HG03108 (cell line): ENCODE results near the gene BTRC.

Source experiments
- ATAC-seq: cut with Tn5 transposase; IDR thresholded peaks from one replicate; pipeline ENCODE4 v1.9.1; 2021; ENCODE audit warnings: moderate library complexity; ENCODE audit not compliant: unreplicated experiment

The BTRC gene

GRCh38 chr10:101476383-101476782 lies 122.4 kb downstream of the BTRC start:
- no peak for ATAC-seq

DNA sequence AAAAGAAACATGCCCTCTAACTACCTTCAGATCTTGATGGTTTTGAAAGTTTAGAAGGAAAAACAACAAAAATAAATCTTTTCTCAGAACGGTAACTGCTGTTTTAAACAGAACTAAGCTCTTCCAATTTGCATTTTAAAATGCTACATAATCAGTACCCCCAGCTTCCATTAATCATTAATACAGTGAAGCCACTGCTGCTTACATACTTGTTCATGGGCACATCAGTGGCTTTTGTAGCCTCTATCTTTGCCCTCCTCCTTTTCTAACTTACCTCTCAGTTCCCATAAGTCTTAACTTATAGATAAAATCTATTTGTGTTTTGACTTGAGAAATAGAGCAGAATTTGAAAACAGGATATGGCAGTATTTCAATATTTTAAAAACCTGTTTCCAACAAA lies 125.0 kb downstream of the BTRC start:
- ATAC-seq: no peak

DNA sequence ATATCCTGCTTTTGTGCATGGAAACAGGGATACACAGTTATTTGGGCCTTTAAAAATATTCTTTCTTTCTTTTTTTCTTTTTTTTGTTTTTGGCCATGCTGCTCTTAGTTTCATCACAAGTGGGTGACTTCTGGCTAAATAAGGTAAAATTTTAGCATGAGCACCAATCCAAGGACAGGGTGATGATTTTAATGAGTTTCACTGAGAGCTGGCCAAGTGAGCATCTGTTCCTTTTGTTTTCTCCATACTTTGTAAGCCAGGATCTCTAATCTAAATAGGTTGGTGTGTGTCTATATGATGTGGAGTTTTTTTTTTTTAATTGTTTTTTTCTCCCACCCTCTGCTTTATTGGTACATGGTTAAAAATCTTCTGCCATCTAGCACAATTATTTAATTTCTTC lies 127.3 kb downstream of the BTRC start:
- ATAC-seq: no peak

GRCh38 chr10:101482568-101482967 lies 128.6 kb downstream of the BTRC start:
- ATAC-seq: no peak

DNA sequence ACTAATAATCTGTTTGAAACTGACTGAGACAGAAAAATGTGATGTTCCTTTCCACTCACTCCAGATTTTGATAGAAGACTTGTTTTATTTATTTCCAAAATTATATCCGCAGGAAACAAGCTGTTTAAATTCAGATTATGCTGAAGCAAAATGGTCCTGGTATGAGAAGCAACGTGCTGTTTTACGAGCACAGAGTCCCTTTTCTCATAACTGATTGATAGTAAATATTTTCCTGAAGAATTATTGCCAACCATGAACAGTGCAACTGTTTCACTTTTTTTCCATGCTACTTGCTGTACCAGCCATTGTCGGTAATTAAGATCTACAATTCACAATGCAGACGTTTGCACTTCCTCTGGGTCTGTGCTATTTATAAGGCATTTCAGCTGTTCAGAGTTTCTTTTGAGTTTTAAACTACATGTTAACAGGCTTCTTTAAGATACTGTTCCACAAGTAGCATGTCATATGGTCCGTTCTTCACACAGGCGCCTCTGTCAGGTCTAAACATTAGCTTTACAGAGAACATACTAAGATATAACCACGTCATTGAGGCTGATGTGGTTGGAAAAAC lies 130.3 kb downstream of the BTRC start:
- no peak for ATAC-seq

GRCh38 chr10:101485207-101485606 lies 131.2 kb downstream of the BTRC start:
- ATAC-seq: no peak

DNA sequence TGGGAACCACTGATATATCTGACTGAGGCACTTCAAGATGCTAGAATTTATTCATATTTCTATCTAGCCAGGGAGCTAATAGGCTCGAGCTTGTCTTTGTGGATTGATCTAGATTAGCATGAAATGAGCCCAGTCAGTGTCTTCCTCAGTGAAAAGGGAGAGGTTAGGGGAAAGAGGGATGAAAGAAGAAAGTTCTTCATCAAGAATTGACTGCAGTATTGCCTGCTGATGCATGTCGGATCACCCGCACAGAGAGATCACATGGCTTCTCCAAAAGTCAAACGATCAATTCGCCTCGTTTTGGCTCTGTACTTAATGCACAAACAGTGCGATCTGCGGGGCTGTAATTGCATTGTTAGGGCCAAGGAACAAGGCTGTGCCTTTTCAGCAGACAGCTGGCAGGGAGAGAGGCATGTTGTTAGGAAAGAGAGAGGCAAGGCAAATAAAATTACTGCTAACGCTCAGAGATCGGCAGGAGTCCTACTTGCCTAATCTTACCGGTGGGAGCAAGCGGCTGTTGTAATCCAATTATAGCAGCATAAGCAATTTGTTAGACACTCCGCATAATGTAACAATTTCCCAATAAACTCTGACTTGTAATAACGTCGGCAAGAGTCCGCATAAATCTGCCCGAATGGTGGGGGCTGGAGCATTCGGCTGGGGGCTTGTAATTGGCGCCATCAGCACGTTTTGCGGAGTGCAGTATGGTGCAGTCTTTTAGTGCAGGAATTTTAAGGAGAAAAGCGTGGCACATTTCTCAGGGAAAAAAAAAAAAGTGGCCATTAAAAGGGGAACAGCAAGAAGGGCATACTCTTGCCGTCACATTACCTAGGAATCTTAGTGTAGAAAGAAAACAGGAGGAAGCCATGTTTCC lies 132.0 kb downstream of the BTRC start:
- ATAC-seq: no peak

- no peak for ATAC-seq
Observed at GRCh38 chr10:101487399-101487798, 133.4 kb downstream of the BTRC start.

DNA sequence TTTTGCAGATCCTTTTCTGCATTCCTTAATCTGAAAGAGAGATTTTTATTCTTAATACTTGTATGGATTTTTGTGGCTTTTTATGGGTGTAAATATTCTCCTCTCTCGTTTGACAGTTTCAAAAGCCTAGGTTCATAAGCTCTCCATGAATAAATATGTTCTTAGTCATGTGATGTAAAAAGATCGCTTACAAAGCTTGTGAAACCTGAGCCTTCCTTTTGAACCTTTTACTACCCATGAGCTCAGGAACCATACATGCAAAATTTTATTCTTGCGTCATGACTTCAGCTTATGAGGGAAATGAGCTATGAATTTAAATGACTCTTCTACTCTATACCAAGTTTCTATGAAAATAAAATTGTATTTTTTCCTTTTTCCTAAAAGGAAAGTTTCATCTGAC lies 135.4 kb downstream of the BTRC start:
- ATAC-seq: no peak

GRCh38 chr10:101490026-101490425 lies 136.1 kb downstream of the BTRC start:
- ATAC-seq: no peak

DNA sequence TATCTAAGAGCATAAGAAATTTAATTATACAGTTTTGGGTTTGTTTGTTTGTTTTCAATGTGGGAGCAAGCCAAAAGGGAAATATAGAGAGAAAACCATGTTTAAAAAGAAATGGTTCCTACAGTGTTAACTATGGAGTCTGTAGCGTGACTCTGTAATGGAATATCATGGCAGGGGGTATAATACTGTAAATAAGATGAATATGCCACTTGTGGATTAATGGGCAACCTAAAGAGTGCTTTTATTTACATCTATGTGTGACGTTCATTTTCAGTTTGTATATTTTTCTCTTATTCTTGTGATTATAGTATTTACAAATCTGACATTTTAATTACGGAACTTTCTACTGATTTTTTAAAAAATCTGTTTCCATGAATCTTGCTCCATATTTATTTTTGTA lies 138.2 kb downstream of the BTRC start:
- no peak for ATAC-seq

DNA sequence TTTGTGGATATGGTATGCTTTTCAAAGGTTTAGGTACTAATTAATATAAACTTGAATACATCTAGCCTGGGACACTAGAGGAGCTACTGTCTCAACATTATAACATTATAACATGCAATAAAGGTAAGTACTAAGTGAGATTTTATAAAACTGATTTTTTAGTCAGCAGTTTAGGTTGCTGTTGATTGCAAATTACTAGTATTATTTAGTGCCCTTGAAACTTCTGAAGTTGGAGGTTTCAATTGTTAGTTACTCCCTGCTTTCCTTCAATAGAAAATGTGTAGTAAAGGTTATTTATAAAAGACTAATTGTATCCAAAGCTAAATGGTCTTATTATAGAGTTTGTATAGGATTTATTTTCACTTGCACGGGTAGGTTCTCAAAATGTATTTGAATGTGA lies 138.8 kb downstream of the BTRC start:
- no peak for ATAC-seq

DNA sequence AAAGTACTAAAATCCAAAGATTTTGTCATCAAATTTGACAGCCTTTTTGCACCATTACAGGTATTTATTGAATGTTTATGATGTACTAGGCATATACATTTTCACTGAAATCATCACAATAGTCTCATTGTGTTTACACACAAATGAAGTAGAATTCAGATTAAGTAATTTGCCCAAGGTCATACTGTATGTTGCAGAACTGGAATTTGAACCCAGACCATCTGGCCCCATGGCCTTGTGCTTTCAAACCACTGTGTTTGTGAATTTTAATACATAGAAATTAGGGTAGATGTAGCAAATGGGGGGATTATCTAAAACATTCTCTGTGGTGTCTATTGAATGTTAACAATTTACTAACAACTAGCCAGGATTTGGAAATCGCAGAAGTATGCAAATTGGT lies 139.3 kb downstream of the BTRC start:
- ATAC-seq: no peak

DNA sequence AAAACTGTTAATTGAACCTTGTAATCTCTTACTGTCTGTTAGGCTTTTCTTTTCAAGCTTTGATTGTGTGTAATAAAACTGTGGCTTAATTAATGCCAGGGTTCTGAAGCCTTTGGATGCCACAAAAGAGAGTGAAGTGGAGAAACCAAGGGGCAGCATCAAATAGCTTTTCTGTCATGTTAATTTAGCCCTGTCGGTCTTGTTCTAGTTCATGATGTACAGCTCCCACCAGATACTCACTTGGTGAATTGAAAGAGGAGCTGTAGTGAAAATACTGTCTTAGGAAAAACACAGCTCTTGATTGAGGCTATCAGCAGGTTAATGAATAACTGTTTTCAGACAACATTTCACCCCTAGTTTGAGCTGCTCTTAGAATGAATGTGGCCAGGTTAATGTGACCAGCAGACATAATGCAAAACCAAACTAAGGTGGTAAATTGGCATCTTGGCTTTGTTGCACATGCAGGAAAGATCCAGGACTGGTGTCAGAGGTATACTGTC lies 139.9 kb downstream of the BTRC start:
- no peak for ATAC-seq

GRCh38 chr10:101494650-101495049 lies 140.7 kb downstream of the BTRC start:
- ATAC-seq: no peak

GRCh38 chr10:101495324-101495925 lies 141.5 kb downstream of the BTRC start:
- ATAC-seq: no peak

DNA sequence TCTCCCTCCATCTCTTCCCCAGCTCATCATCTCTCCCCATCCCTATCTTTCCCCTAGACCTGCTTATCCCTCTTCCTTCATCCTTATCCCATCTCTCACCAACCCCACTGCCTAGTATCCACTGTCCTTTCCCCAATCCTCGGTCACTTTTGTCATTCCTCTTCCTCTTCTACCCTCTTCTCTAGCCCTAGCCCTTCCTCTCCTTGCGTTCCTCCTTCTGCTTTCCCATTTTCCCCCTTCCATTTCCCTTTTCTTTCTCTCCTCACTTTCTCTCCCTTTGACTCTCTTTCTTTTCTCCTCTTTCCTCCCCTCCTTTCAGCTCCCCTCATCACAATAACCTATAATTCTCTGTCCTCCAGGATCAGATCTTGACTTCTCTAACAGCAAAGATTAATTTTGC lies 150.5 kb downstream of the BTRC start:
- no peak for ATAC-seq

DNA sequence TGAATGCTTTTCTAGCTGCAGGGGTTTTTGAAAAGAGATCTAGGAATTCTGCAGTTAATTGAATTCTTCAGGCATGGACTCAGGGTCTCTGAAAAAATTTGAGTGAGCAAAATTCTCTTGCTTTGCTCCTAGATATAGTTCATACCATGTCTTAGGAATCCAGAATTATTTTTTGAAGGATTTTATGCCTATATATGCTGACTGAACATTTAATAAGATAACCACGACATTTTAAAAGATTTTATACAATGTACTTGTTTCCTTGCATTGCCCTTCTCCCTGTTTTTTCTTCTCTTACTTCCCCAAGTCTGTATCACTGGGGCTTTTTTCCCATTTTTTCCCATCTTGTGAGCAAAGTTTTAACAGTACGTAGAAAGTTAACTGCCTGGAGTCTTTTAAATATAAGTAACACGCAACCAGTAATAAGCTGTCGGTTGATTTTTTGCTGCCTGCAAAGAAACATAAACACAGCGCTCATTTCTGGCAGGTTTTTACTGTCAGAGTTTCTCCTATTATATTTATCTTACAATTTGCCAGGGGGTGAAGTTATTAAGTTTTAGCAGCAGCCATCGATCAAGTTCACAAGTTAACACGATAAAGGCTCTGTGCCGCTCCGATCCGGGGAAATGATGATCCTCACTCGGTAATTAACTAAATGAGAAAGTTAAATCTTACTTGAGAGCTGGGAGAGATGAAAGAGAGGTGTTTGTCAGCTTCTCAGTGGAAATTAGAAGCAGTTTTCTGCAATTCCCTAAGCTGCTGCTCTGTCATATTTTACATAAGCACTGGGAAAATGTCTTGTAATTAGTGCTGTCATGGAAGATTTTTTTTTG lies 153.1 kb downstream of the BTRC start:
- no peak for ATAC-seq

- no peak for ATAC-seq
Observed at GRCh38 chr10:101507828-101508227, 153.9 kb downstream of the BTRC start.

- ATAC-seq: no peak
Observed at GRCh38 chr10:101511938-101512337, 158.0 kb downstream of the BTRC start.

DNA sequence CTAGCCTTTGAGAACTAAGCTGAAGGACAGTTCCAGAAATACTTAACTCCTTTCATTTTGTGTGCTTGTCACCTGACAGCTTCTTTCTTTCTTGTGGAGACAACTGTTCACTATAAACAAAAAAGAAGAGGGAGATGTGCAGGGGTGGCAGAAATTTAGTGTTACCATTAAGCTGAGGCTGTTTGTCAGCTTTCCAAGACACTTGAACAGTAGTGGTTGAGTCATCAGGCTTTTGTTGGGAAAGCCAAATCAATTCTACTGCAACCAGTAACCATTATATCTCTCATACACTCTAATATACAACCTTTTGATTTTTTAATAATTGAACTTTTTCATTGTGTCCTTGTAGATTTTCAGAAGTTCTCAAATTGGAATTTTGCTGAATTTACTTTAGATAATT lies 158.8 kb downstream of the BTRC start:
- no peak for ATAC-seq
